HT-29 (cell line): ENCODE data around the gene CACFD1. TPM values are rescaled to one million over a fixed set of nuclear protein-coding genes. Genes with fewer than 3 reads are reported as not detected.
"Not testable (repeated sequence)": the region's sequence is repeated elsewhere in the genome, so short reads cannot be mapped to it uniquely, and the experiment has no call there.

Experiments
- DNase-seq: peaks from one replicate; pipeline ENCODE4 v3.0.0-alpha.2; 2015; ENCODE audit warnings: low spot score
- total RNA-seq: library from RNA; depleted of rRNA; stranded (reverse); fragments of >200 nt; shearing (Covaris generic); gene quantifications from 2 replicates; pipeline ENCODE4 v1.2.3, GENCODE V29; 2014

Gene CACFD1
- total RNA-seq, 1 experiment from 2014 or later: 59.5 TPM

- no peak for DNase-seq
Measured at GRCh38 chr9:133439337-133439736, 20.4 kb upstream of the CACFD1 start.

GRCh38 chr9:133440874-133441273 lies 18.9 kb upstream of the CACFD1 start:
- no peak for DNase-seq

- DNase-seq: no peak
Measured at GRCh38 chr9:133441571-133441970, 18.2 kb upstream of the CACFD1 start.

- DNase-seq: no peak
Measured at GRCh38 chr9:133443248-133443647, 16.5 kb upstream of the CACFD1 start.

GRCh38 chr9:133443982-133444381 lies 15.8 kb upstream of the CACFD1 start:
- DNase-seq: no peak

GRCh38 chr9:133445293-133445969 lies 14.3 kb upstream of the CACFD1 start:
- DNase-seq: no peak

- no peak for DNase-seq
Measured at GRCh38 chr9:133448487-133448972, 11.2 kb upstream of the CACFD1 start.

GRCh38 chr9:133449760-133450159 lies 10.0 kb upstream of the CACFD1 start:
- peak; percentile 77 for DNase-seq

GRCh38 chr9:133451865-133452264 lies 7.9 kb upstream of the CACFD1 start:
- DNase-seq: not testable (repeated sequence)

GRCh38 chr9:133452562-133452961 lies 7.2 kb upstream of the CACFD1 start:
- DNase-seq: no peak

GRCh38 chr9:133453651-133454050 lies 6.1 kb upstream of the CACFD1 start:
- DNase-seq: no peak

GRCh38 chr9:133454325-133454724 lies 5.5 kb upstream of the CACFD1 start:
- no peak for DNase-seq

- DNase-seq: no peak
Measured at GRCh38 chr9:133454943-133455673, 4.7 kb upstream of the CACFD1 start.

GRCh38 chr9:133455936-133456335 lies 3.8 kb upstream of the CACFD1 start:
- DNase-seq: no peak

GRCh38 chr9:133456409-133456808 lies 3.4 kb upstream of the CACFD1 start:
- DNase-seq: peak; percentile 48

- no peak for DNase-seq
Measured at GRCh38 chr9:133457233-133457632, 2.5 kb upstream of the CACFD1 start.

- no peak for DNase-seq
Measured at GRCh38 chr9:133457748-133458147, 2.0 kb upstream of the CACFD1 start.

- DNase-seq: no peak
Measured at GRCh38 chr9:133458643-133459312, 1.0 kb upstream of the CACFD1 start.

GRCh38 chr9:133460405-133461175 lies 812 bp downstream of the CACFD1 start:
- peak; percentile 86 for DNase-seq

- DNase-seq: no peak
Measured at GRCh38 chr9:133461975-133462374, 2.2 kb downstream of the CACFD1 start.

GRCh38 chr9:133463234-133463863 lies 3.6 kb downstream of the CACFD1 start:
- DNase-seq: peak; percentile 57
